GM19397 (cell line): Measurements from ENCODE around the gene AHNAK2.
A peak's percentile ranks its signal among the peaks of the same experiment; 100 is the strongest.
"Not testable (repeated sequence)": the region's sequence is repeated elsewhere in the genome, so short reads cannot be mapped to it uniquely, and the experiment has no call there.

Experiments
- ATAC-seq: cut with Tn5 transposase; IDR thresholded peaks from one replicate; pipeline ENCODE4 v1.9.1; 2021; ENCODE audit warnings: mild to moderate bottlenecking, moderate library complexity; ENCODE audit not compliant: unreplicated experiment

The AHNAK2 gene

GRCh38 chr14:104977681-104978653 lies at the start of gene AHNAK2:
AHNAK2 (minus strand) TSS chr14:104978374; CDS start chr14:104978237, 137 bp downstream.
- no peak for ATAC-seq

DNA sequence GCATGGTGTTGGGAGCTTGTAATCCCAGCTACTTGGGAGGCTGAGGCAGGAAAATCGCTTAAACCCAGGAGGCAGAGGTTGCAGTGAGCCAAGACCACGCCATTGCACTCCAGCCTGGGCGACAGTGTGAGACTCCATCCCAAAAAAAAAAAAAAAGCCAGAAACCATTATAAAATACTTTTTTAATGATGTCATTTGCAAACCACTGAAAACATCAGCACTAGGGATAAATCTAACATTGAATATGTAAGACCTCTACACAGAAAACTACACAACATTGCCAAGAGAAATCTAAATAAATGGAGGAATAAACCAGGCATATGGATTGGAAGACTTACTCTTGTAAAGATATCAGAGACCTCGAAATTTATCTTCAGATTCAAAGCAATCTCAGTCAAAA lies 49.5 kb upstream of the AHNAK2 start:
- ATAC-seq = not testable (repeated sequence)

DNA sequence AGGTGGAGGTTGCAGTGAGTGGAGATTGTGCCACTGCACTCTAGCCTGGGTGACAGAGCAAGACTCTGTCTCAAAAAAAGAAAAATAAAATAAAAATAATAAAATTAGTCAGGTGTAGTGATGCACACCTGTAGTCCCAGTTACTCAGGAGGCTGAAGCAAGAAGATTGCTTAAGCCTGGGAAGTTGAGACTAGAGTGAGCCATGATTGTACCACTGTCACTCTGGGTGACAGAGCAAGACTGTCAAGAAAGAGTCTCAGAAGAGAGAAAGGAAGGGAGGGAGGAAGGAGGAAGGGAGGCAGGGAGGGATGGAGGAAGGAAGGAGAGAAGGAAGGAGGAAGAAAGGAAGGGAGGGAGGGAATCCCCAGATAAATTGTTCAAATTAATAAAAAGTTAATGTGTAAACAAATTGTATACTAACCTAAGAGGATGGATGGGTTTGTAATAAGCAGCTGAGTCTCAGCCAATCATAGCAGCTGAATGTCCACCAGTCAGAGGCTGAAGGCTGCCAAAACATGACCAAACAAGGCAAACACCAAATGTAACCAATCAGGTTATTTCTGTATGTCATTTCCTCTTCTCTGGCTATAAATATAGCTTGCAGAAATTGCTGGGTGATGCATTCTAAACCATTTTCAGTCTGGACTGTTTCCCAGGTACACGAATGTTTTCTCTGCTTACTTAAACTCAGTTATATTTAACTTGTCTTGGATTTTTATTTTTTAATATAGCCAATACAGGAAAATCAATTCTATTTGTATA lies 48.8 kb upstream of the AHNAK2 start:
- ATAC-seq = no peak

DNA sequence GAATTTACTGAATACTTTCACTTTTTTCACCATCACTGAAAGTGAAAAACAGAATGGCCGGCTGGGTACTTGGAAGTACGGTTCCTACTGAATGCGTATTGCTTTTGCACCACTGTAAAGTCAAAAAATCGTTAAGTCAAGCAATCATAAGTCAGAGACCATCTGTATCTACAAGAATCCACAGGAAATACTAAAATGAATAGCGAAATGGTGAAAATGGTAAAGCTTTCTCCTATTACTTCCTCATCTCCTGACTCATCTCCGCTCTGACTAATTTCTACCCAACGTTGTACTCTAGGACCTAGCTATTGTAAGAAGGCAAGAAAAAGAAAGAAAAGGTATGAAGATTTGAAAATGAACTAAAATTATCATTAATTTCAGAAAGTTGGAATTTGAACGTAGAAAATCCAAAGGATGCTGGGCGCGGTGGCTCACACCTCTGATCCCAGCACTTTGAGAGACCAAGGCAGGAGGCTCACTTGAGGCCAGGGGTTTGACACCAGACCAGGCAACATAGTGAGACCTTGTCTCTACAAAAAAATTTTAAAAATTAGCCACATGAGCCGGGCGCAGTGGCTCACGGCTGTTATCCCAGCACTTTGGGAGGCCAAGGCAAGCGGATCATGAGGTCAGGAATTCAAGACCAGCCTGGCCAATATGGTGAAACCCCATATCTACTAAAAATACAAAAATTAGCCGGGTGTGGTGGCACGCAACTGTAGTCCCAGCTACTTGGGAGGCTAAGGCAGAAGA lies 48.0 kb upstream of the AHNAK2 start:
- no peak for ATAC-seq

- ATAC-seq = no peak
Measured at GRCh38 chr14:105025429-105025828, 47.3 kb upstream of the AHNAK2 start.

- no peak for ATAC-seq
Measured at GRCh38 chr14:105023791-105024480, 45.8 kb upstream of the AHNAK2 start.

- no peak for ATAC-seq
Measured at GRCh38 chr14:105023144-105023543, 45.0 kb upstream of the AHNAK2 start.

GRCh38 chr14:105022276-105022670 lies 44.1 kb upstream of the AHNAK2 start:
- ATAC-seq = no peak

DNA sequence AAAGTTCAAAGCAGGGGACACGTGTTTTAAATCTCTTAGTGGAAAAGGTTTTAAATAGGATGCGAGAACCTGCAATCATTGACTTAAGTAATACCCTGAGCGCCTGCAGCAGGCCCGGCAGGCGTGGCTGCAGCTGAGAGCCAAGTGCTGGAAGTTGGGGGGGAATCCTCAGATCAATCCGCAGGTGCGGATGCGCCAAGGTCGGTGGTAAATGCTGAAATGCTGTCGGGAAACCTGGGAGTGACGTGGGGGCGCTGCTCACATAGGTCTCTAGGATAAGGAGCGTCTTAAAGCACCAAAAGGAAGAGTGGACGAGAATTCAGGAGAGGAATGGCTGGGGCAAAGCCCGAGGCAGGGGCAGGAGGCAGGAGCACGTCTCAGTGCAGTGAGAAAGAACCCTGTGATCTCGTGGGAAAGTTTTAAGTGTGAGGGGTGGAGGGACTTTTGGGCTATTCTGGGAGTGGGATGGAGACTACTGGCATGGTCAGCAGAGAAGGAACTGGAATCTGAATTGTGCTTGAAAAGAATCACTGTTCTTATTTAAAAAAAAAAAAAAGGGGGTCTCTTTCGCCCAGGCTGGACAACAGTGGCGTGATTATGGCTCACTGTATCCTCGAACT lies 43.6 kb upstream of the AHNAK2 start:
- peak; percentile 2 for ATAC-seq

DNA sequence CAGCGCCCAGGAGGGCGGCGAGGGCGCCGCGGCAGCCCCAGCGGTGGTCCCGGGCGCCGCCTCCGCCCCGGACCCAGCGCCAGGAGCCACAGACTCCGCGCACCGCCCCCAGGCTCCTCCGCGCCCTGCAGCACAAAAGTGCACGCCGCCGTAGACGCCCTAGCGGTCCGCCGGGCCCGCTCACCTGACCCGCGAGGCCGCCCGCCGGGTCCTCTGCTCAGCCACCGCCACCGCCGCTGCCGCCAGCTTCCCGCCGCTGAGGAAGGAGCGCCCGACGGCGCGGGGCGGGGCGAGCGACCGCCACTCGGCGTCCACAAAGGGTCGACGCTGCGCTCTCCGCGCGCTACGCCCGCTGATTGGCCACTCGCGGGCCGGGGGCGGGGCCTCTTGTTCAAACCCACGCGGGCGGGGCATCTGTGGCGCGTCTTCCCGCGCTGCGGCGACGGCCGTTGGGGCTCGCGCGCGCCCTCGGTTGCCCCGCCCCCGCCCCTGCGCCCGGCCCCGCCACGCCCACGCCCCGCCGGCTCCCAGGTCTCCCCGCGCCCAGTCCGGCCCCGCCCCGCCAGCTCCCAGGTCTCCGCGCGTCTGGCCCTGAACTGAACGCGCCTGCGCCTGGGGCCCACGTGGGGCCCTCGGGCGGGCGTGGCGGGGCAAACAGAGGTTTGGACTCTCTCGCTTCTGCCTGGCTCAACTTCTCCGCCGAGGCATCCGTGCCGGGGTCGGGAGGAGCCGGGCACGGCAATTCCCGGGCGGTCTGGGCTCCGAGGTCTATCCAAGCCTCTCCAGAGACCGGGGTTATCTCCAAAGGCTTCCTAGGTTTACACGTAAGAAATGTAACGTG lies 42.9 kb upstream of the AHNAK2 start, which contains the start of gene CDCA4:
TSS of gene CDCA4 (minus strand) at position 269 of the 841 bp plus-strand sequence. CDS start 9,154 bp downstream, outside the sequence.
- peak; percentile 82 for ATAC-seq

DNA sequence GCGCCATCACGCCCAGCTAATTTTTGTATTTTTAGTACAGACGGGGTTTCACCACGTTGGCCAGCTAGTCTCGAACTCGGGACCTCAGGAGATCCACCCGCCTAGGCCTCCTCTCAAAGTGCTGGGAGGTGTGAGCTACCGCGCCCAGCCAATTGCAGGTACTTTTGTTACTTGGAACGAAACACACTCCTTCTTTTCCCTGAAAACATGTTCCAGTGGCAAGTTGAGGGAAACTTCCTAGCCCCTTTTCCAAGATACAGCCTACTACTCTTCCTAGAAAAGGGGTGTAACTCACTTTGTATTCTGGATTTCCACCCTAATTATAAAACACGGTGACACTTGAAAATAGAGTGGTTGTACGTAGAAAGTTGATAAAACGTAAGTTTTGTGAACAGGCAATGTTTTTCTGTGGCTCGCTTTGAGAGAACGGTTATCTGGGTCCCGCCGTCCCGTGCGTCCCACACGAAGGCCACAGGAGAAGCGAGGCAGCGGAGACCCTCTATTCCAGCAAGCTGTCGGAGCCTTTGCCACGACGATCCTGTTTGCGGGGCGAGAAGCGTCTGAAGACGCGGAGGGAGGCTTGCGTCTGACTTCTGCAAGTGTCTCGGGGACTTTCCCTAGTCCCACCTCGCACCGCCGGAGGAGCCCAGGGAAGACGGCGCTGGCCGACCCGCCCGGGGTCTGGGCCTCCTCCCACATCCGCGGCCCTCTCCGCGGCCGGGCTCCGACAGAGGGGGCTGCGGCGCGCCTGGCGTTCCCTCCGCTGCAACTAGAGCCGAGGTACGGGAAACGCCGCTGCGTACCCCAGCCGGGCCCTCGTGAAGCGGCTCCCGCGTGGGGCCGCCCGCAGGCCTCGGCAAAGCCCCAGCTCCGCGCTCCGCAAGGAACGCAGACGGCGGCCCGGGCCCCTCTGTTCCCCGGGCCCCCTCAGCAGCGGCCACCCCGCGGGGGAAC lies 42.0 kb upstream of the AHNAK2 start:
- ATAC-seq = peak; percentile 28

- no peak for ATAC-seq
Measured at GRCh38 chr14:105018414-105018813, 40.2 kb upstream of the AHNAK2 start.

DNA sequence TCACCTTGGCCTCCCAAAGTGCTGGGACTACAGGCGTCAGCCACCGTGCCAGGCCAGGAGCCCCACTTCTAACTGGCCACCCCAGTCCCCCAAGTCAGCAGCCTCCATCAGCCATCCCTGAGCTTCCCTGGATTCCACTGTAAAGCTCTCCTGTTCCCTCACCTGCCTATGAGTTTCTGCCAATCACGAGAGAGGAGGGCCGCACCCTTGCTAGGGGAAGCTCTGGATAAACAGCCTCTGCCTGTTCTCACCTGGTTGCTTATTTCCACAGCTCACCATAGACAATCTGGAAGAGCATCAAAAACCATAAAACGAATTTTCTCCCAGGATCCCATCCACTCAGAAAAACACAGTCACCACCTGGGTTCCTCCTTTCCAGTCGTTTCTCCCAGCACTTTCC lies 37.7 kb upstream of the AHNAK2 start:
- ATAC-seq = no peak

DNA sequence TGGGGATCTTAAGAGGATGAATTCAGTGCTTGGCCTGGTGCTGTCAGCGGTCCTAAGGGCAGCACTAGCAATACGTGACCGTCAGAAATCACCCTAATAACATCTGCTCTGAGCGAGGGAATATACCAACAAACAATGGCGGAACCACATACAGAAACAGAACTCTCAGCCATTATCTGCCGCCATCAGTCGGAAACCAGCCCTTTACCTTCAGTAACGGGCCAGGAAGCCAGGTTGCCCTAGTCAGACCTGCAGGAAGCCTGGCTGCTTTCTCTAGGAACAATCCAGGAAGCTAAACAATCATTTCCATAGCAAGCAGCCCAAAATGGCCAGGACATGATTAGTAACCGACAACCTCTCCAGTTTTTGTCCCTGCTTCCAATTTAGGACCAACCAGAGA lies 37.1 kb upstream of the AHNAK2 start:
- no peak for ATAC-seq

GRCh38 chr14:105014631-105015030 lies 36.5 kb upstream of the AHNAK2 start:
- no peak for ATAC-seq

DNA sequence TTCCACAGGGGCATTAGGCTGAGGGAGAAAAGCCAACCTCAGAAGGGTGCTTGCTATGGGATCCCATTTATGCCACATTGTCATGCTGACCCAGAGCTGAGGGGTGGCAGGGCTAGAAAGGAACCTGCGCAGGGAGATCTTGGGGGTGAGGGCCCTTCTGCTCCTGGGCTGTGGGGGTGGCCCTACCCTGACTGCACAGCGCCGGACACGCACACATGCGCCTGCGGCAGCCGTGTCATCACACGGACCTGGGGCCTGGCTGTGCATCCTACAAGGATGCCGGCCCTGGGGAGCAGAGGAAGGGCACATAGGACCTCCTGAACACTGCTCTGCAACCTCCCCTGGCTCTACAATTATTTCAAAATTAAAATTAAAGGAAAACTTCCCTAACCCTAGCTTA lies 35.9 kb upstream of the AHNAK2 start:
- ATAC-seq = no peak

DNA sequence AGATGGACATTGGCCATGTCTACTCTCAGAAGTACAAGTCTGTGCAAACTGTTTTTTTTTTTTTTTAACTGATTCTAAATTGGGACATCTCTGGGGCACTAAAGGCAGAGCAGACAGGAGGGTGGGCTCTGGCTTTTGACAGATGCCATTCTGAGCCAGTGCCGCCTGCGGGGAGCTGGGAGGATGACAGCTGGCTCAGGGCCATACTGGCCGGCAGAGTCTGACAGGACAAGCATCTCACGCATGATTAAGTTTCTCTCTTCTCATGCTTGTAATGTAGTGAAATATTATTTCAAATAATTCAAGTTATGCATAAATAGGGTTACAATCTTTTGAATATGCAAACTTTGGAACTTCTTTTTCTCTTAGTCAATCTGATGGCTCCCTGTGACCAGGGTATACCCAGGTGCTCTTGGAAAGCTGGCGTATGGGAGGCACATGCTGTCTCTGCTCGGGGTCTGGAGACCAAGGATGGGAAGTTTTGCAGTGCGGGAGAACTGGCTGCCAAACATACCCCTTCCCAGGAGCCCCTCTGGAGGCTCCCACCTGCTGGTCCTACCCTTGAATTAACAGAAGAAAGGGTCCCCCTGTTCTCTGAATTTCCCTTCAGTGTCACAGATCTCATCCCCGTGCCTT lies 35.1 kb upstream of the AHNAK2 start:
- ATAC-seq = no peak
